RPMI7951 (cell line): ENCODE measurements around the gene MAP3K12. TPM values are rescaled to one million over a fixed set of nuclear protein-coding genes. Genes with fewer than 3 reads are reported as not detected.
"Not testable (repeated sequence)": the region's sequence is repeated elsewhere in the genome, so short reads cannot be mapped to it uniquely, and the experiment has no call there.

Source experiments
- DNase-seq: peaks from one replicate; pipeline ENCODE4 v3.0.0-alpha.2; 2012; ENCODE audit warnings: low read depth
- total RNA-seq: library from RNA; depleted of rRNA; stranded (reverse); fragments of >200 nt; shearing (Covaris generic); gene quantifications from 2 replicates; pipeline ENCODE4 v1.2.3, GENCODE V29; 2014; rRNA removed

Gene MAP3K12
- total RNA-seq, result 8.1 and 9.1 TPM in 2 replicates

GRCh38 chr12:53499266-53500141 lies at the start of gene MAP3K12:
MAP3K12 (minus strand) TSS chr12:53499458; CDS start chr12:53487391, 12,067 bp downstream.
- peak; percentile 73 for DNase-seq

DNA sequence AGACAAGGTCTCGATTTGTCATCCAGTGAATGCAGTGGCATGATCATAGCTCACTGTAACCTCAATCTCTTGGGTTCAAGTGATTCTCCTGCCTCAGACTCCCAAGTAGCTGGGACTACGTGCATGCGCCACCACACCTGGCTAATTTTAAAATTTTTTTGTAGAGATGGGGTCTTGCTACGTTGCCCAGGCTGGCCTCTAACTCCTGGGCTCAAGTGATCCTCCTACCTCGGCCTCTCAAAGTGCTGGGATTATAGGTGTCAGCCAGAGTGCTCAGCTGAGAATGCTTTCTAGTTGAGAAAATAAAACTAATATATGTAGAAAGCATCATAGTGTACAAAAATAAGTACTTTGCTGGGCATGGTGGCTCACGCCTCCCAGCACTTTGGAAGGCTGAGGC lies 49.1 kb upstream of the MAP3K12 start:
- not testable (repeated sequence) for DNase-seq

- peak; percentile 61 for DNase-seq
Observed at GRCh38 chr12:53543539-53543938, 44.3 kb upstream of the MAP3K12 start.

GRCh38 chr12:53539526-53539925 lies 40.3 kb upstream of the MAP3K12 start:
- DNase-seq, result no peak

GRCh38 chr12:53538209-53538689 lies 39.0 kb upstream of the MAP3K12 start:
- DNase-seq, result no peak

DNA sequence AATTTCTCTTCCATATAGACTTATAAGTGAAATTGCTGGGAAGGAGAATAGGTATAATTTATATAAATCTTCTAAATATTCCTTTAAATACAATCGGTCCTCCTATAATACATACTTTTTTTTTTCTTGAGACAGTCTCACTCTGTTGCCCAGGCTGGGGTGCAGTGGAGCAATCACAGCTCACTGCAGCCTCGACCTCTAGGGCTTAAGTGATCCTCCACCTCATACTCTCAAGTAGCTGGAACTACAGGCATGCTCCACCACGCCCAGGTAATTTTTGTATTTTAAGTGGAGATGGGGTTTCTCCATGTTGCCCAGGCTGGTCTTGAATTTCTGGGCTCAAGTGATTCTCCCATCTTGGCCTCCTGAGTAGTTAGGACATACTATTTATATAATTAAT lies 37.7 kb upstream of the MAP3K12 start:
- DNase-seq, result no peak

DNA sequence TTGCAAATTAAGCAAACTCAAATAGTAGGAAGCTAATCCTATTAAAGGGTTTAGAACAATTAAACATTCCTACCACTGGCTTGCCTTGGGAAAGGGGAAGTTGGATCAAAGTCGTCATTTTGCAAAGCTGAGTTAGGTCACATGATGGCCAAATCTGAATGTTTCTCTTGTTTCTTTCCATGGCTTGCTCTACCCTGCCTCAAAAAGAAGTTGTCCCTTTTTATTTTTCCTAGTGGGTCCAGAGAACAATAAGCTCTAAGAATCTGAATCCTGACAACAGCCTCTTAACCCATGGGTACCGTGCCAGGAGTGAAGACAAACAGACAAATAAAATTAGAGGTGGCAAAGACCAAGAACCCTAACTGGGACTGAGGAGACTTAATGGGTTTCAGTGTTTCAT lies 34.2 kb upstream of the MAP3K12 start:
- DNase-seq, result no peak

- DNase-seq, result no peak
Observed at GRCh38 chr12:53532524-53533445, 33.5 kb upstream of the MAP3K12 start.

DNA sequence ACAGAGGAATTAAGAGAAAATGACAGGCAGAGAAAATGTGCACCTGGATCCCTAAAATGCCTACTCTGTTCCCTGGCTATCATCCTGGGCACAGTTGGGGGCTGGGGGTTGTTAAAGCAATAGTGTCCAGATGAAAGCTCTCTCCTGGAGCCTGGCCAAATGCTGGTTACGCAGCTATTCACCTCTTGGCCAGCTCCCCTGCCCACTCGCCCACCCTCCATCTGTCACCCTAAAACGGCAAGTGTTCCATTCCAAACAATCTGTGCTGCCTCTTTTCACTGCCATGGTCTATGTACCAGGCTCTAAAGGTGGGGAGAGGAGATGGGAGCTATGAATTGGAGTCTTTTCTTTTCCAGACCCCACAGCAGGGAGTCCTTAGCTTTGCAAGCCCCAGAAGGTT lies 32.8 kb upstream of the MAP3K12 start:
- no peak for DNase-seq

GRCh38 chr12:53530920-53531319 lies 31.7 kb upstream of the MAP3K12 start:
- peak; percentile 41 for DNase-seq

DNA sequence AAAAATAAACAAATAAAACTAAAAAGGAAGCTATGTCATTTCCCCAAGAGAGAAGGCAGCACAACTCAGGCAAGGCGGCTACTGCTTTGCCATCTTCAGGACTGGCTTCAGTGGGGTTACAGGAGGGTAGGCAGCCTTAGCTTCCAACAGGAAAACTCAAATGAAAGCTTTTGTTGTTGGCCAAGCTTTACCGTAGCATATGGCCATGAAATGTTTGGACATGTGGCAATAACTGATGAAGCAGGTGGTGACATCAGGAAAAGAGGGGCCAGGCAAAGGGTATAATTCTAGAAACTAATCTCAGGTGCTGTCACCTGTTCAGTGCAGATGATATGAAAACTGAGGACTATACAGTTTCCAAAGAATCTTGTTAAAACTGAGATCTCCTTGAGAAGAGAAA lies 30.8 kb upstream of the MAP3K12 start:
- no peak for DNase-seq

DNA sequence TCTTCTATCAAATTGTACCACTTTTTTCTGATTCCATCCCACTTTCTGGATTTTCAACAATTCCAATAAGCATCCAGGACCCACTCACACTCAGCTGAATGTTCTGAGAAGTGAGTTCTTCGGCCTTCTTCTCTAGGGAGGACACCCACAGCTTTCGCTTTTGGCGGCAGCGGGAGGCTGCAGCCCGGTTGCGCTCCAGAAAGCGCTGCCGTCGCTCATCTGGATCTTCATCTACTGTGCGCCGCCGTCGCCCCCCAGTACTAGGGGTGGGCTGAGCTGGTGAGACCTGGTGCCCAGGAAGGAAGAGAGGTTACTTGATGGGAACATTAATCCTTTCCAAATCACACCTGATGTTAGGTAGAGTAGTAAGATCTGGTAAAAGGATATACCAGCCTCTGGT lies 25.2 kb upstream of the MAP3K12 start:
- no peak for DNase-seq

DNA sequence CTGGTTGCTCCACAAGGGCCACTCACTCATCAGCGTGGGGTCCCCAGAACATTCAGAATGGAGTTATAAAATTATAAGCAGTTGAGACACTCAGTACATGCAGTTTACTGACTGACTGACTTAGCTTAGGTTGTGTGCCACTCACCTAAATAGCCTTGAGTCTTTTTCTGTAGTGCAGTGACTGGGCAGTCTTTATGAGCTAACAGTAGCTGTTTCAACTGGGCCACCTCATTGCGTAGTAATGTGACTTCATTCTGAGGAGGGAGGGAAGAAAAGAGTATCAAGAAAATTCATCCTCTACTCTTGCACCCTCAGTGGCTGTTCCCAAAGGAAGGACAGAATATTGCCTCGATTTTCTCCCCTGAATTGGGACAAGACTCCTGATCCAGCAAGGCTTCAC lies 23.9 kb upstream of the MAP3K12 start:
- DNase-seq, result no peak

GRCh38 chr12:53518381-53518780 lies 19.1 kb upstream of the MAP3K12 start:
- DNase-seq, result peak; percentile 27

- no peak for DNase-seq
Observed at GRCh38 chr12:53516758-53517455, 17.6 kb upstream of the MAP3K12 start.

DNA sequence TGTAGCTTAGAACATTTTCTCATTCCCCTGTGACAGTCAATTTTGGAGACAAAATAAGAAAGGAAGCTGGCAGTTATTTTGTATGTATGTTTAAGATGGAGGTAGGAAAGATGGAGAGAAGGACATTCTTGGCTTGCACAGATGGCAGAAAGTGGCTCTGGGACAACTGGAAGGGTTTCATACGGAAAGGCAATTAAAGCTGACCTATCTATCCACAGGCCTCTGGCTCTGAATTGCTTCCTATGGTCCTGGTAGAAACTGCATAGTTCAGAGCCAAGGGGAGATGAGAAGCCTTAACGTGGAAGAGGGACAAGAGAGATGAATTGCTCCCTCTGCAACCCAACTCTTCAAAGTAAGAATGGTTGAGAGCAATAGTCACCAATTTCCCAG lies 16.0 kb upstream of the MAP3K12 start:
- no peak for DNase-seq

GRCh38 chr12:53514628-53515290 lies 15.5 kb upstream of the MAP3K12 start:
- no peak for DNase-seq

- DNase-seq, result no peak
Observed at GRCh38 chr12:53513712-53514410, 14.6 kb upstream of the MAP3K12 start.

DNA sequence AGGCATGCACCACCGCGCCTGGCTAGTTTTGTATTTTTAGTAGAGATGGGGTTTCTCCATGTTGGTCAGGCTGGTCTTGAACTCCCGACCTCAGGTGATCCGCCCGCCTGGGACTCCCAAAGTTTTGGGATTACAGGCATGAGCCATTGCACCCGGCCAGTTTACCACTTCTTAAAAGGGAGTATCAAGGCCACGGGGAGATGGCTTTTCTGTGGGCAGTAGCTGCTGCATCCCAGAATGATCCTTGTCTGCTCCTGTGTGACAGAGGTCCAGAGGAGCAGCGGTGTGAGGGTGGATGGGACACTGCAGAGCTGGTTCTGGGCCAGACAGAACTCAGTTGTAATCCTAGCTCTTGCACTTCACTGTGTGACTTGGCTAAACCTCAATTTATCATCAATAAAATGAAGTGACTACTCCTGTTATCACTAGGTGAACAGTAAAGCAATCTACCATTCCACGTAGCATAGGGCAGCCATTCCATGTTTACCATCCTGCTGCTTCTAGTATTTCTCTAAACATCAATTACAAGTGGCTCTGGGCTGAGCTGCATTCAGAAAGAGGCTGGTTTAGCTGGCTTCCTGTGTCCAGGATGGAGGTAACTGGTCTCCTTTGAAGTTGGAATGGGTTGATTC lies 11.0 kb upstream of the MAP3K12 start:
- DNase-seq, result no peak

DNA sequence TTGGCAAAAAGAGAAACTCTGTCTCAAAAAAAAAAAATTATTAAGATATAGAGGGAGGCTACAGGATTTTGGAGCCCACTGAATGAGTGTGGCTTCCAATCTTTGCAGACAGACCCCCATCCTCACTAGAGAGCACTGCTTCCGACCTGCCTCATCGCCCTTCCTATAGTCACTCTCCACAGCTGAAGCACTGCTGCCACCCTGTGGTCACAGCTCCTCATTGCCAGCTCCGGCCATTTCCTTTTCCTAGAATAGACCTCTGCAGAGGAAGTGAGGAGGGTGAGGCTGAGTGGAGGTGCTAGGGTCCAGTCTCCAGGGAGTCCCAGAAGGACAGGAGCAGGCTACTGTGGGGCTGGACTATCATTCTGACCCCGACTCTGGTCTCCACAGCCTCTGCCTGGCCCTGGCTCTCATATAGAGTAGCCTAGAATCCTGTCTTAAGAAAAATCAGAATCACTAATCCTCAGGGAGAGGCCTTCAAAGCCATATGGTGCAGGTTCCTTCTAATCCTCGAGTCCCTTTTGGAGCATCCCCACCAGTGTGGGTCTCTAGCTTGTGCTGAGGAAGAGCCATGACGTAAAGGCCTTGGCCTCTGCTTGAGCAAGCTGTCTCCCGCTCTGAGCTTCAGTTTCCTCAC lies 9.4 kb upstream of the MAP3K12 start:
- peak; percentile 65 for DNase-seq
